Measurements from ENCODE around the gene RAP2B. TPM values are rescaled to one million over a fixed set of nuclear protein-coding genes. Genes with fewer than 3 reads are reported as not detected.

Gene RAP2B
- total and polyA plus RNA-seq, 2 of the 13 experiments (the other 11 are each of a cell fraction or from before 2014, with no cell fraction given): 6.4 to 7.1 TPM

DNA sequence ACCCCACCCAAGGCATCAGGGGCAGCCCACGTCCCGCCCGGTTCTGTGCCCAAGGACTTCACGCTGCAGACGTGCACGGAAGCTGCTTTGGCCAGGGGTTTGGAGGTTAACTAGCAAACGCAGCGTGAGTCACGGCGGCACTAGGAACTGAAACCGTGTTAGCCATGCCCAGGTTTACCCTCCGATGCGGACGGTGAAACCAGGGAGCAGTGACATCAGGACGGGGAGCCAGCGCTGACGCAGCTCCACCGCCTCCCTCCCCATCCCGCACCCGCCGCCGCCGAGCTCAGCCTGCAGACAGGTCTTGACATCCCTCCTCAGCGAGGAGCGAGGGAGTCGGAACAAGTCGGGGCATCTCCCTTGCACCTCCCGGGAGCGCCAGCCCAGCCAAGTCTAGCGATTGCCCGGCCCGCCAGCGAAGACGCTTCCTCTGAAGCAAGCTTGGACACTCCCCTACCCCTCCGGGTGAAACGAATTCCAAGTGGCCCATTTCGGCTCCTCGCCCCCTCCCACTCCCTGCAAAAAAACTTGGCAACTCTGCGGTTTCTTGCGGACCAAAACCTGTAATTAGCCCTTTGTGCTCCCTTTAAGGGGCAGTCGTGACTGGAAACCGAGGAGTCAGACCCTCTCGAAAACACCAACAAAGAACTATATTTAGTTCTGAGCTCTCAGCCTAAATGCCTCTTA lies 1.4 kb upstream of the RAP2B start (continued):
- TF ChIP-seq, protein P1, sequence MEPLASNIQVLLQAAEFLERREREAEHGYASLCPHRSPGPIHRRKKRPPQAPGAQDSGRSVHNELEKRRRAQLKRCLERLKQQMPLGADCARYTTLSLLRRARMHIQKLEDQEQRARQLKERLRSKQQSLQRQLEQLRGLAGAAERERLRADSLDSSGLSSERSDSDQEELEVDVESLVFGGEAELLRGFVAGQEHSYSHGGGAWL (CRISPR knock-in tag; IDR thresholded peaks at IDR 0.05): 0 out of 2 replicates have a peak, but pooled peaks have one; percentile 56
- no peak for TF ChIP-seq ZNF180 (CRISPR knock-in tag; IDR thresholded peaks at IDR 0.05; ENCODE audit: borderline replicate concordance, low read depth)
- no peak for TF ChIP-seq KLF12 (CRISPR knock-in tag; IDR thresholded peaks at IDR 0.05; ENCODE audit: borderline replicate concordance)
- TF ChIP-seq ESRRA (CRISPR knock-in tag; IDR thresholded peaks at IDR 0.05; ENCODE audit: low read depth): no peak
- 0 out of 2 replicates have a peak, but pooled peaks have one; percentile 29 for TF ChIP-seq ZNF737 (CRISPR knock-in tag; IDR thresholded peaks at IDR 0.05; ENCODE audit: borderline replicate concordance)
- peak; percentile 71 for TF ChIP-seq ZBTB21 (CRISPR knock-in tag; IDR thresholded peaks at IDR 0.05)
- no peak; the same call in 1 of the 2 replicates for TF ChIP-seq NFKBIZ (CRISPR knock-in tag; IDR thresholded peaks at IDR 0.05)
- TF ChIP-seq ZNF343 (CRISPR knock-in tag; IDR thresholded peaks at IDR 0.05): 0 out of 2 replicates have a peak, but pooled peaks have one; percentile 53
- no peak for TF ChIP-seq ZNF7 (CRISPR knock-in tag; IDR thresholded peaks at IDR 0.05)
- TF ChIP-seq, protein P2, sequence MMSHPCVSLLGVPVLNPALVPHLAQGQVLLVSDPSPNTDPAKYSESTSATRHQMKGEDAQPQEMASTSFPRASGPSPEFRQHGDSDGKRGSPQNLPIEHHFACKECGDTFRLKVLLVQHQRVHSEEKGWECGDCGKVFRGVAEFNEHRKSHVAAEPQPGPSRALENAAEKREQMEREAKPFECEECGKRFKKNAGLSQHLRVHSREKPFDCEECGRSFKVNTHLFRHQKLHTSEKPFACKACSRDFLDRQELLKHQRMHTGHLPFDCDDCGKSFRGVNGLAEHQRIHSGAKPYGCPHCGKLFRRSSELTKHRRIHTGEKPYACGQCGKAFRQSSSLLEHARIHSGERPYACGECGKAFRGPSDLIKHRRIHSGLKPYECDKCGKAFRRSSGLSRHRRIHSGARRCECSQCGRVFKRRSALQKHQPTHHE (CRISPR knock-in tag; IDR thresholded peaks at IDR 0.05; ENCODE audit: borderline replicate concordance): no peak
- peak; percentile 77; the same call in 1 of the 2 replicates for TF ChIP-seq YEATS4 (CRISPR knock-in tag; IDR thresholded peaks at IDR 0.05; ENCODE audit: borderline replicate concordance)
- 0 out of 2 replicates have a peak, but pooled peaks have one; percentile 8 for TF ChIP-seq KAT8 (CRISPR knock-in tag; IDR thresholded peaks at IDR 0.05)
- TF ChIP-seq WIZ (CRISPR knock-in tag; IDR thresholded peaks at IDR 0.05): 0 out of 2 replicates have a peak, but pooled peaks have one; percentile 61
- no peak for TF ChIP-seq PAWR (CRISPR knock-in tag; IDR thresholded peaks at IDR 0.05; ENCODE audit: borderline replicate concordance)
- TF ChIP-seq ZBTB7A (CRISPR knock-in tag; IDR thresholded peaks at IDR 0.05): no peak
- no peak for TF ChIP-seq MXD4 (CRISPR knock-in tag; IDR thresholded peaks at IDR 0.05)
- peak; percentile 89 for TF ChIP-seq ZNF607 (CRISPR knock-in tag; IDR thresholded peaks at IDR 0.05; ENCODE audit: borderline replicate concordance)
- TF ChIP-seq HDAC2 (CRISPR knock-in tag; IDR thresholded peaks at IDR 0.05): peak; percentile 32
- 0 out of 2 replicates have a peak, but pooled peaks have one; percentile 67 for TF ChIP-seq EEA1 (CRISPR knock-in tag; IDR thresholded peaks at IDR 0.05; ENCODE audit: borderline replicate concordance)
- TF ChIP-seq, protein P3, sequence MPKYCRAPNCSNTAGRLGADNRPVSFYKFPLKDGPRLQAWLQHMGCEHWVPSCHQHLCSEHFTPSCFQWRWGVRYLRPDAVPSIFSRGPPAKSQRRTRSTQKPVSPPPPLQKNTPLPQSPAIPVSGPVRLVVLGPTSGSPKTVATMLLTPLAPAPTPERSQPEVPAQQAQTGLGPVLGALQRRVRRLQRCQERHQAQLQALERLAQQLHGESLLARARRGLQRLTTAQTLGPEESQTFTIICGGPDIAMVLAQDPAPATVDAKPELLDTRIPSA (CRISPR knock-in tag; IDR thresholded peaks at IDR 0.05; ENCODE audit: borderline replicate concordance): no peak
- TF ChIP-seq ZNF572 (CRISPR knock-in tag; IDR thresholded peaks at IDR 0.05): peak; percentile 72; the same call in 1 of the 2 replicates
- TF ChIP-seq ZNF350 (CRISPR knock-in tag; IDR thresholded peaks at IDR 0.05; ENCODE audit: borderline replicate concordance, low read depth): no peak
- TF ChIP-seq MAFG (CRISPR knock-in tag; IDR thresholded peaks at IDR 0.05): 0 out of 2 replicates have a peak, but pooled peaks have one; percentile 49
- TF ChIP-seq, protein P4, sequence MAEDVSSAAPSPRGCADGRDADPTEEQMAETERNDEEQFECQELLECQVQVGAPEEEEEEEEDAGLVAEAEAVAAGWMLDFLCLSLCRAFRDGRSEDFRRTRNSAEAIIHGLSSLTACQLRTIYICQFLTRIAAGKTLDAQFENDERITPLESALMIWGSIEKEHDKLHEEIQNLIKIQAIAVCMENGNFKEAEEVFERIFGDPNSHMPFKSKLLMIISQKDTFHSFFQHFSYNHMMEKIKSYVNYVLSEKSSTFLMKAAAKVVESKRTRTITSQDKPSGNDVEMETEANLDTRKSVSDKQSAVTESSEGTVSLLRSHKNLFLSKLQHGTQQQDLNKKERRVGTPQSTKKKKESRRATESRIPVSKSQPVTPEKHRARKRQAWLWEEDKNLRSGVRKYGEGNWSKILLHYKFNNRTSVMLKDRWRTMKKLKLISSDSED (CRISPR knock-in tag; IDR thresholded peaks at IDR 0.05): no peak
- TF ChIP-seq ZNF672 (CRISPR knock-in tag; IDR thresholded peaks at IDR 0.05): no peak
- no peak for TF ChIP-seq ZNF766 (CRISPR knock-in tag; IDR thresholded peaks at IDR 0.05; ENCODE audit: borderline replicate concordance)
- TF ChIP-seq STAT5B (CRISPR knock-in tag; IDR thresholded peaks at IDR 0.05): no peak
- TF ChIP-seq ZFP36L1 (CRISPR knock-in tag; IDR thresholded peaks at IDR 0.05): 0 out of 2 replicates have a peak, but pooled peaks have one; percentile 18
- no peak for TF ChIP-seq TEAD2 (CRISPR knock-in tag; IDR thresholded peaks at IDR 0.05)
